Measurements from ENCODE around the gene FXR2.
A peak's percentile ranks its signal among the peaks of the same experiment; 100 is the strongest.

Gene FXR2

GRCh38 chr17:7551396-7551795 lies 63.3 kb downstream of the FXR2 start:
- H3K9me3 Mint-ChIP-seq = no peaks in the 10 kb centered on the region
- peaks cover 5% of the 10 kb centered on the region for H3K27me3 Mint-ChIP-seq
- peak overlapping the region; percentile 86 for H3K27ac Mint-ChIP-seq
- H3K4me1 Mint-ChIP-seq (ENCODE audit: low read depth) = peaks cover 81% of the 10 kb centered on the region
- peak overlapping the region; percentile 22 for H3K4me3 Mint-ChIP-seq
- peaks cover 58% of the 10 kb centered on the region for H3K36me3 Mint-ChIP-seq (ENCODE audit: low read depth)
- intact Hi-C loops (cut with micrococcal nuclease) = no loop called here

GRCh38 chr17:7550344-7550743 lies 64.4 kb downstream of the FXR2 start:
- peak overlapping the region; percentile 80 for H3K4me3 Mint-ChIP-seq
- intact Hi-C loops (cut with micrococcal nuclease) = no loop called here
- peak overlapping the region; percentile 86 for H3K27ac Mint-ChIP-seq
- H3K9me3 Mint-ChIP-seq = no peaks in the 10 kb centered on the region
- H3K36me3 Mint-ChIP-seq (ENCODE audit: low read depth) = peaks cover 51% of the 10 kb centered on the region
- H3K27me3 Mint-ChIP-seq = peaks cover 5% of the 10 kb centered on the region
- peaks cover 71% of the 10 kb centered on the region for H3K4me1 Mint-ChIP-seq (ENCODE audit: low read depth)

GRCh38 chr17:7549401-7550055 lies 65.2 kb downstream of the FXR2 start:
- Mint-ChIP-seq H3K36me3 (ENCODE audit: low read depth) (peaks cover 43% of the 10 kb centered on the region), H3K27me3 (peaks cover 5% of the 10 kb centered on the region), H3K27ac (peak overlapping the region; percentile 86), H3K9me3 (no peaks in the 10 kb centered on the region), H3K4me3 (peak overlapping the region; percentile 80), H3K4me1 (ENCODE audit: low read depth) (peaks cover 62% of the 10 kb centered on the region)
- intact Hi-C loops (cut with micrococcal nuclease) = no loop called here

- Mint-ChIP-seq H3K4me1 (ENCODE audit: low read depth) (peaks cover 57% of the 10 kb centered on the region), H3K36me3 (ENCODE audit: low read depth) (peaks cover 37% of the 10 kb centered on the region), H3K27ac (peak within 1 kb of the TSS; percentile 86), H3K9me3 (no peaks in the 10 kb centered on the region), H3K27me3 (peaks cover 5% of the 10 kb centered on the region), H3K4me3 (peak within 1 kb of the TSS; percentile 80)
- intact Hi-C loops (cut with micrococcal nuclease) = no loop called here
Measured at GRCh38 chr17:7548585-7549400, 65.9 kb downstream of the FXR2 start, which contains the start of gene TNFSF12. Gene TNFSF12 (plus strand): TSS chr17:7549058. CDS start chr17:7549154, 96 bp downstream.

GRCh38 chr17:7544911-7545310 lies 69.8 kb downstream of the FXR2 start:
- H3K36me3 Mint-ChIP-seq (ENCODE audit: low read depth) = peaks cover 15% of the 10 kb centered on the region
- intact Hi-C loops (cut with micrococcal nuclease) = no loop called here
- peaks cover 5% of the 10 kb centered on the region for H3K27me3 Mint-ChIP-seq
- H3K27ac Mint-ChIP-seq = no peak overlapping the region
- no peaks in the 10 kb centered on the region for H3K9me3 Mint-ChIP-seq
- H3K4me1 Mint-ChIP-seq (ENCODE audit: low read depth) = peaks cover 20% of the 10 kb centered on the region
- H3K4me3 Mint-ChIP-seq = no peak overlapping the region
